HG03135 (cell line): ENCODE results near the gene ASAP2.
"Not testable (repeated sequence)": the region's sequence is repeated elsewhere in the genome, so short reads cannot be mapped to it uniquely, and the experiment has no call there.

ENCODE experiments used
- ATAC-seq: cut with Tn5 transposase; IDR thresholded peaks from one replicate; pipeline ENCODE4 v1.9.1; 2021; ENCODE audit warnings: mild to moderate bottlenecking, moderate library complexity; ENCODE audit not compliant: unreplicated experiment

Gene ASAP2

GRCh38 chr2:9211496-9211895, 4.9 kb downstream of the ASAP2 start:
- ATAC-seq, result no peak

DNA sequence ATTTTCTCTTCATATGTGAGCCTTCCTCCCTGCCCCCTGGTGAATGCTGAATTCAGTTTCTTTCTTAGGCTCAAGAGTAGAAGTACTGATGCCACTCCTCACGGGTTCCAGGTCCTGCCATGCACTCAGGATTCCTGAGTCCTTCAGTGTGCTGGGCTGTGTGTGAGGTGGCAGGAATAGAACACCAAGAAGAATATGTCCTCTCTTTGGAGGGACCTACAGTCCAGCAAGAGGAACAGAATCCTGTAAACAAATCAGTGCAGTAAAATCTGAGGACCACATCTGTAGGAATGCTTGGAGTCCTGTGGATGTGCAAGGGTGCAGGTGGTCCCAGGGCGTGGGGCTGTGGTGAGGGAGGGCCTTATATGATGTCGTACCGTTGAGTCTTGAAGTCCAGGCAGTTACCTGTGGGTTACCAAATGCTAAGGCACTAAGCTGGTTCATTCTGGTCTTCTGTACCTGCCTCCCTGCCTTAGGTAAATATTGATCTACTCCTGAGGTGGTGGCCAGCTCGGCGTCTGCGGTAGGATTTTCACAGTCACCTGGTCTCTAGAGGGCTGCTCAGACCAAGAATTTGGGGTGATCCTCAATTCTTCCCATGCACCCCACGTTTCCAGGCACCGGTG, 5.5 kb downstream of the ASAP2 start:
- no peak for ATAC-seq

- no peak for ATAC-seq
Observed at GRCh38 chr2:9212661-9213411, 6.2 kb downstream of the ASAP2 start.

GRCh38 chr2:9213477-9214051, 7.0 kb downstream of the ASAP2 start:
- ATAC-seq, result no peak

GRCh38 chr2:9214873-9215272, 8.3 kb downstream of the ASAP2 start:
- ATAC-seq, result no peak

GRCh38 chr2:9215680-9216079, 9.1 kb downstream of the ASAP2 start:
- ATAC-seq, result no peak

DNA sequence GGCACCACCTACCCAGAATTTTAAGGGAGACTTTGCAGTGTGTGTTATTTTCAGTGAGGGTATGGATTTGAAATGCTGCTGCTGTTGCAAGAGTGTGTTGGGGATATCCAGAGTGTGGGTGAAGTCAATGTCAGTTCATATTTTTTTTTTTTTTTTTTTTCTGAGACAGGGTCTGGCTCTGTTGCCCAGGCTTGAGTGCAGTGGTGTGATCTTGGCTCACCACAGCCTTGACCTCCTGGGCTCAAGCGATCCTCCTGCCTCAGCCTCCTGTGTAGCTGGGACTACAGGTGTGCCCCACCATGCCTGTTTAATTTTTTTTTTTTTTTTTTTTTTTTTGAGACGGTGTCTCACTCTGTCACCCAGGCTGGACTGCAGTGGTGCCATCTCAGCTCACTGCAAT, 9.5 kb downstream of the ASAP2 start:
- ATAC-seq, result not testable (repeated sequence)

- ATAC-seq, result no peak
Observed at GRCh38 chr2:9217838-9218770, 11.5 kb downstream of the ASAP2 start.

DNA sequence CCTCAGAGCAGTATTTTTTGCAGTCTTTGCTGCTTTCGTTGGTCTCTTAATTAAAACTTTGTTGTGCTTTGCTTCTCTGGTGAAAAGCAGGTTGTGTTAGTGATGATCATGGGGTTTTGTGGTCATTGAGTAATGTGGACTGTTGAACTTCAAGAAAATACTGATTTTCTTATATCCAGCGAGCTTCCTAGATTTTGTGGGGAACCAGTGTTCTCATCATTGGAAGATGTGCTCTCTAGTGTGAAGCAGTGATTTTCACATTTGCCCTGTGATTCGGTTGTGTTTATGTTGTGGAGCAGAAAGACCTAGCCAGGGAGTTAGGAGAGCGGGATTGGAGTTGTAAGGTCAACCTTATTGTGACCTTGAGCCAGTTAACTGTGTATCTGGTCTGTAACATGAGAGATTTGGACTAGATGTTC, 12.4 kb downstream of the ASAP2 start:
- no peak for ATAC-seq

DNA sequence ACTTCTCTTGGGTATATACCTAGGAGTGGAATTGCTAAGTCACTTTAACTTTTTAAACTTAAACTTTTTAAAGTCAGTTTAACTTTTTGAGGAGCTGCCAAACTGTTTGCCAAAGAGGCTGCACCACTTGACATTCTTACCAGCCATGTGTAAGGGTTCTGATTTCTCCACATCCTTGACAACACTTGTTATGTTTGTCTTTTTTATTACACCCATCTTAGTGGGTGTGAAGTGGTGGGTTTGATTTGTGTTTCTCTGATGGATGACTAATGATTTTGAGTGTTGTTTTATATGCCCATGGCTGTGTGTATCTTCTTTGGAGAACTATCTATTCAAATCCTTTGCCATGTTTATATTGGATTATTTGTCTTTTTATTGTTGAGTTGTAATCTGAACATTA, 13.6 kb downstream of the ASAP2 start:
- no peak for ATAC-seq

GRCh38 chr2:9221223-9221622, 14.6 kb downstream of the ASAP2 start:
- no peak for ATAC-seq

DNA sequence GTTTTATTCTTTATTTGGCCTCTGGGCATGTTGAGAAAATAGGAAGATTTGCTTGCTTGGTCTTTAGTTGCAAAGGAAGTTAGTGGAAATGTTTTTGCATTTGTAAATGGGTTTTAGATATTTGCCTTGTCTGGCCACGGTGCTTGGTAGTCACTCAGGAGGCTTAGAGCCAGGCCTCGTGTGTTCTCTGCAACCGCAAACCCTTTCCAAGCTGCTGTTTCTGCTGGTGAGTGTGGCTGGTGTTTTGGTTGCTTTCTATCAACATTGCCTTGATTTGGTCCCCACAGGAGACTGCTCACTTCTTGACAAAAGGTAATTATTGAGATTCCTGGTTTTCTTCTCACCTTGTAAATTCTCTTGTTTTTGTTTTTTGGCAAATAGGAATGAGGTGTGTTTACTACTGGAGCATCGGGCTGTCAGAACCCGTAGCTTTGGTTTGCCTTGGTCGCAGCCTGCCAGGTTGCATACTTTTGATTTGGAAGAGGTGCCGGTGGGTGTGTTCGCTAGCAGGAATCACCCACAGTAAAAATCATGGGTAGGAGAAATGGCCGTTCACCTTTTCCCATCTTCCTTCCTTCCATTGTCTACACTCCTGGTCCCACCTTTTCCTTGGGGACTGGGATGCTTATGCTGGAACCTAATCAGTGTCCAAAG, 15.8 kb downstream of the ASAP2 start:
- no peak for ATAC-seq

- no peak for ATAC-seq
Observed at GRCh38 chr2:9222893-9223287, 16.3 kb downstream of the ASAP2 start.

DNA sequence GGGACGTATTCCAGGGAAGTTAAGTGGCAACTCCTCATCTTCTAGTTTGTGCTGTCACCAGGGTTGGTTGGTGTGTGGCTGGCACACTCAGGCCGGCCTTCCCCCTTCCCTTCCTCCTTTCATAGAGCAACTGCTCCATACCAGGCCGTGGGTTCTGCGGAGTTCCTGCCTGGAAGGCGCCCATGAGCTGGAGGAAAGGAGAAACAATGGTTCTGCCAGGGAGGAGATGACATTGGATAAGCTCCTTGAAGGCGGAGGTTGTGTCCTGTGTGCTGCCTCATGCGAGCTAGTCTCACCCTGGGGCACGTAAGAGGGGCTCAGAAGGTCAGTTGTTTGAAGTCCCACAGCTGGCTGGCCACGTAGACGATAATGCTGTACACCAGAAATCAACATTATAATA, 19.2 kb downstream of the ASAP2 start:
- no peak for ATAC-seq

- no peak for ATAC-seq
Observed at GRCh38 chr2:9226458-9227380, 20.1 kb downstream of the ASAP2 start.

DNA sequence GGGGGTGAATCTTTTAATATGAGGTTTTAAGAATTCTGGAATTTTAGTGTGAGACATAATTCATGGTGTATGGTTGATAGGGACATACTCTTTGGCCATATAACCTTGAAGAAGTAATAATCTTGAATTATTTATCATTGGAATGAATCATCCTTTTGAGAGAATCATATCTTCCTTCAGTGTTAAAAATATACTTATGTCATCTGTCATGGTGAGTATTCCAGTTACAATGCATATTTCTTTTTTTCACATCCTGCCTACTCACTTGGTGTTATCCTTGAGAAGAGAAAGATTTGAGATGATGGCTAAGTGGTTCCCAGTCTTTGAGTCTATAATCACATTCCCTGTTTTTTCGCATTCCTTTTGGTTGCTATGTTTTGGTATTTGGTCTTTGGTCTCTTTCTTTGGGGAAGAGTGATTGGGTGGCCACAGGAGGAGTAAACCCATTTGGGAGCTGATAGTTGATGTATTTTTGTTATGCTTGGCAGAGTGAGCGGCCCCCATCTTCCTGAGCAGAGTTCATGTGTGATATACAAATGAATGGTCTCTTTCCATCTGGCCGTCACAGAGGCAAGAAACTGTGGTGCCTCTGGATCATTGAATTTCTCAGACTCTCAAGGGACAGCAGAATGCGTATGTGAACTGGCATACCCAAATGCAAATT, 21.6 kb downstream of the ASAP2 start:
- no peak for ATAC-seq

GRCh38 chr2:9228781-9229469, 22.3 kb downstream of the ASAP2 start:
- no peak for ATAC-seq

DNA sequence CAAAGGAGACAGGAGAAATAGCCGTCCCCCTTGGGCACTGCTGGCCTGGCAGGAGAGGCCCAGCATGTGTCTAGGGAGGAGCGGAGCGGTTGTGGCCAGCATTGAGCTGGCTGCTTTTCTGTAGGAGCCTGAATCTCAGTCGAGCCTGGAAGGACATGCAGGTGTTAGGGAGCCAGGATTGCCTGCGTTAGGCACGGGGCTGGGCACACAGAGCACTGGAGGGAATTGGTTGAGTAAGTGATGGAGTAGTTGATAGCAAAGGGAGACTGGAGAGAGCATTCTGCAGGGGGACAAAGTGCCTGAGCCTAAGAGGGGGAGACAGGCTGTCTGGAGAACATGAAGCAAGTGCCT, 22.8 kb downstream of the ASAP2 start:
- ATAC-seq, result no peak
